ENCODE results near the gene TNIK.

TNIK gene

GRCh38 chr3:171362575-171362974 is 97.6 kb downstream of the TNIK start:
- no peak for DNase-seq (ENCODE audit: low spot score)

- DNase-seq (ENCODE audit: low spot score) = no peak
Measured at GRCh38 chr3:171358881-171359198, 101.4 kb downstream of the TNIK start.

- DNase-seq (ENCODE audit: low spot score) = no peak
Measured at GRCh38 chr3:171358181-171358880, 101.9 kb downstream of the TNIK start.

GRCh38 chr3:171357721-171358120 is 102.5 kb downstream of the TNIK start:
- no peak for DNase-seq (ENCODE audit: low spot score)

- no peak for DNase-seq (ENCODE audit: low spot score)
Measured at GRCh38 chr3:171356251-171356650, 104.0 kb downstream of the TNIK start.

GRCh38 chr3:171354706-171355582 is 105.3 kb downstream of the TNIK start:
- DNase-seq (ENCODE audit: low spot score) = no peak

- no peak for DNase-seq (ENCODE audit: low spot score)
Measured at GRCh38 chr3:171354049-171354705, 106.0 kb downstream of the TNIK start.

- DNase-seq (ENCODE audit: low spot score) = no peak
Measured at GRCh38 chr3:171353423-171353822, 106.8 kb downstream of the TNIK start.

- no peak for DNase-seq (ENCODE audit: low spot score)
Measured at GRCh38 chr3:171352387-171352935, 107.7 kb downstream of the TNIK start.

GRCh38 chr3:171351676-171352075 is 108.5 kb downstream of the TNIK start:
- no peak for DNase-seq (ENCODE audit: low spot score)

GRCh38 chr3:171350364-171350763 is 109.8 kb downstream of the TNIK start:
- no peak for DNase-seq (ENCODE audit: low spot score)

GRCh38 chr3:171349392-171349791 is 110.8 kb downstream of the TNIK start:
- DNase-seq (ENCODE audit: low spot score) = no peak

- DNase-seq (ENCODE audit: low spot score) = no peak
Measured at GRCh38 chr3:171348121-171348520, 112.1 kb downstream of the TNIK start.

- no peak for DNase-seq (ENCODE audit: low spot score)
Measured at GRCh38 chr3:171347301-171348039, 112.7 kb downstream of the TNIK start.

- DNase-seq (ENCODE audit: low spot score) = no peak
Measured at GRCh38 chr3:171346582-171347300, 113.5 kb downstream of the TNIK start.

GRCh38 chr3:171346019-171346418 is 114.2 kb downstream of the TNIK start:
- DNase-seq (ENCODE audit: low spot score) = no peak

GRCh38 chr3:171345107-171345843 is 114.9 kb downstream of the TNIK start:
- no peak for DNase-seq (ENCODE audit: low spot score)

GRCh38 chr3:171343693-171344092 is 116.5 kb downstream of the TNIK start:
- DNase-seq (ENCODE audit: low spot score) = no peak

- no peak for DNase-seq (ENCODE audit: low spot score)
Measured at GRCh38 chr3:171342783-171343420, 117.3 kb downstream of the TNIK start.

GRCh38 chr3:171342200-171342599 is 118.0 kb downstream of the TNIK start:
- DNase-seq (ENCODE audit: low spot score) = no peak
